Measurements from ENCODE around the gene ZFAND5.

ZFAND5 gene

DNA sequence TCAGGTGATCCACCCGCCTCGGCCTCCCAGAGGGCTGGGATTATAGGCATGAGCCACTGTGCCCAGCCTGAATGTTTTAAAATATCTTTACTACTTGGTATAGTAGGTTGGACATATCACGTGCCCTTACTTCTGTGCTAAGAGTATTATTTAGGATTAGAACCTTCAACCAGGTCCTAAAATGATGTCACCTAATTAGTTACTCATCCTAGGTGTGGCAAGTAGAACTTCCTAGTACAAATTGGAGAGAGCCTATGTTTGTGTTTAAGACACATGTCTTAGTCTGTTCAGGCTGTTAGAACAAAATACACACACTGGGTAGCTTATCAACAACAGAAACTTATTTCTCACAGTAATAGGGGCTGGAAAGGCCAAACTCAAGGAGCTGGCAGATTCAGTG, 51.5 kb downstream of the ZFAND5 start:
- no peak for TF ChIP-seq CTCF (conservative IDR thresholded peaks at IDR 0.05; ENCODE audit: low read length)
- TF ChIP-seq EZH2phosphoT487 (IDR thresholded peaks at IDR 0.05; ENCODE audit: borderline replicate concordance), result no peak
- Histone ChIP-seq H3K79me2 (ENCODE audit: insufficient read depth, low read length) (no peaks in the 10 kb centered on the region), H4K20me1 (ENCODE audit: insufficient read depth, low read length, poor library complexity, severe bottlenecking) (no peaks in the 10 kb centered on the region), H3K4me3 (ENCODE audit: low read length, poor library complexity, severe bottlenecking) (no peak overlapping the region), H3K9me3 (ENCODE audit: insufficient read depth, low read depth, low read length) (no peaks in the 10 kb centered on the region), H3K36me3 (ENCODE audit: insufficient read depth, low read length) (no peaks in the 10 kb centered on the region), H3K9ac (ENCODE audit: low read depth, low read length, poor library complexity, severe bottlenecking) (no peak overlapping the region), H3K9me2 (replicated peaks; ENCODE audit: low read depth, low read length) (no peaks in the 10 kb centered on the region), H3K4me2 (ENCODE audit: low read depth, low read length, poor library complexity, severe bottlenecking) (no peak overlapping the region), H3F3A (ENCODE audit: low read depth) (no peaks in the 10 kb centered on the region), H3K27me3 (ENCODE audit: insufficient read depth, low read length, poor library complexity, severe bottlenecking) (no peaks in the 10 kb centered on the region), H2AFZ (ENCODE audit: low read length) (no peak overlapping the region), H3K4me1 (ENCODE audit: insufficient read depth, low read length, poor library complexity, severe bottlenecking) (no peaks in the 10 kb centered on the region)

DNA sequence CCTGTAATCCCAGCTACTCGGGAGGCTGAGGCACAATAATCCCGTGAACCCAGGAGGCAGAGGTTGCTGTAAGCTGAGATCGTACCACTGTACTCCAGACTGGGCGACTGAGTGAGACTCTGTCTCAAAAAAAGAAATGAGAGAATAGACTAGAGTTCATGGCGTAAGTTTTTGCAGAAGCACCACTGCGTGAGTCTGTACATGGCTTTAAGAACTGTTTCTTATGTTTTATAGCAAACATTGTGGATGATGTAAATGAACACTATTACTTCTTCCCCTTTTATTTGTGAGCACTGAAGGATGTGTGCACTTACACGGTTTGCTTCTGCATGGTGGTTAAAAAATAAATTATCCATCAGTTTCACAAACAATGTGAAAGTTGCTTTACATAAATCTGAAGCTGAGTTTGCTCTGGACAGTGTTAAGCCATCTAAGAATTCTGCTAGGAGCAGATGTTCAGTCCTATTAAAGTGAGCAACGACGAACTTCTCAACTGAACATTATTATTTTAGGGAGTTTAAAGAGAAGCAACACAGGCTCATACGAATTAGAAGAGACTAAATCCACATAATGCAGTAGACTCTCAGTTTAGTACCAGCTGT, 52.5 kb downstream of the ZFAND5 start:
- H3K4me2 ChIP-seq (ENCODE audit: low read depth, low read length, poor library complexity, severe bottlenecking), result no peak overlapping the region
- no peaks in the 10 kb centered on the region for H3K27me3 ChIP-seq (ENCODE audit: insufficient read depth, low read length, poor library complexity, severe bottlenecking)
- no peak overlapping the region for H3K9ac ChIP-seq (ENCODE audit: low read depth, low read length, poor library complexity, severe bottlenecking)
- H3K4me1 ChIP-seq (ENCODE audit: insufficient read depth, low read length, poor library complexity, severe bottlenecking), result no peaks in the 10 kb centered on the region
- H3K36me3 ChIP-seq (ENCODE audit: insufficient read depth, low read length), result no peaks in the 10 kb centered on the region
- H3K79me2 ChIP-seq (ENCODE audit: insufficient read depth, low read length), result no peaks in the 10 kb centered on the region
- H3K9me3 ChIP-seq (ENCODE audit: insufficient read depth, low read depth, low read length), result no peaks in the 10 kb centered on the region
- H3K9me2 ChIP-seq (replicated peaks; ENCODE audit: low read depth, low read length), result no peaks in the 10 kb centered on the region
- H2AFZ ChIP-seq (ENCODE audit: low read length), result no peak overlapping the region
- H4K20me1 ChIP-seq (ENCODE audit: insufficient read depth, low read length, poor library complexity, severe bottlenecking), result no peaks in the 10 kb centered on the region
- H3F3A ChIP-seq (ENCODE audit: low read depth), result no peaks in the 10 kb centered on the region
- TF ChIP-seq CTCF (conservative IDR thresholded peaks at IDR 0.05; ENCODE audit: low read length) (no peak), EZH2phosphoT487 (IDR thresholded peaks at IDR 0.05; ENCODE audit: borderline replicate concordance) (no peak)
- no peak overlapping the region for H3K4me3 ChIP-seq (ENCODE audit: low read length, poor library complexity, severe bottlenecking)

DNA sequence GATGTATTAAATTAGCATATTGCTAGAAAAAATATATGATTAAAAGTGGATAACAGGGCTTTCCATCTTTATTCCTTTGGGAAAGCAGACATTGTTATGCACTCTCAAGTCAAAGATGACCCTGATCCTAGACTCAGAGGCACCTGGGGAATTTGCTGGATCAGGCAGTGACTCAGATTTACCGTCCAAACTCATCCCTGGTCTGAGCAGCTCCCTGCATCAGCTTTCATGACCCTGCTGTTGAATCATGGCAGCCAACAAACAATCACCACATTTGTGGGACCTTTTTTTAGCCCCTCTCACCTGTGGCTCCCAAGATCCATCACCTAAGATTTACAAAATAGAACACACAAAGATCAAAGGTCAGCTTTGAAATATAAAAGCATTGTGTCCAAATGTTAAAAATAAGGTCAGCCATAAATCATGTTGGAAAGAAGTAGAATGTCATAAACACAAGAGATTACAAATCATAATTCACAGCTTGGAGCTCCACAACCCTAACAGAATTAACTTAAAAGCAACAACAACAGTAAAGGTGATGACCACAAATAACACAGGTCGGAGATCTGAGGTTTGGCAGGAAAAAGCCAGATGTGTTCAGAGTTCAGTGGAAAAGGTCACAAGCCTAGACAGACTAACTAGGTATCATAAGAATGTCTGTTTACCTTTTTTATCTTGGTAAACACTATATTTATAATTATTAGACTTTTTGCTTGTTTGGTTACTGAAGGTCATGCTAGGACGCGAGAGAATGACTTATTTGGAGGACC, 55.5 kb downstream of the ZFAND5 start:
- Histone ChIP-seq H4K20me1 (ENCODE audit: insufficient read depth, low read length, poor library complexity, severe bottlenecking) (no peaks in the 10 kb centered on the region), H3K9me2 (replicated peaks; ENCODE audit: low read depth, low read length) (no peaks in the 10 kb centered on the region), H2AFZ (ENCODE audit: low read length) (no peak overlapping the region), H3K27me3 (ENCODE audit: insufficient read depth, low read length, poor library complexity, severe bottlenecking) (no peaks in the 10 kb centered on the region), H3K4me1 (ENCODE audit: insufficient read depth, low read length, poor library complexity, severe bottlenecking) (no peaks in the 10 kb centered on the region), H3K79me2 (ENCODE audit: insufficient read depth, low read length) (no peaks in the 10 kb centered on the region), H3K36me3 (ENCODE audit: insufficient read depth, low read length) (no peaks in the 10 kb centered on the region), H3K9ac (ENCODE audit: low read depth, low read length, poor library complexity, severe bottlenecking) (no peak overlapping the region), H3K9me3 (ENCODE audit: insufficient read depth, low read depth, low read length) (no peaks in the 10 kb centered on the region), H3F3A (ENCODE audit: low read depth) (no peaks in the 10 kb centered on the region), H3K4me3 (ENCODE audit: low read length, poor library complexity, severe bottlenecking) (no peak overlapping the region), H3K4me2 (ENCODE audit: low read depth, low read length, poor library complexity, severe bottlenecking) (no peak overlapping the region)
- TF ChIP-seq EZH2phosphoT487 (IDR thresholded peaks at IDR 0.05; ENCODE audit: borderline replicate concordance) (no peak), CTCF (conservative IDR thresholded peaks at IDR 0.05; ENCODE audit: low read length) (no peak)
